WERI-Rb-1 (cell line): ENCODE results near the gene UBE2B.

ENCODE experiments used
- DNase-seq: peaks from one replicate; pipeline ENCODE4 v3.0.0-alpha.2; 2020
- H3K27ac ChIP-seq: fragments of 250-450 bp; sonication (Bioruptor Pico); 2 replicates; pipeline ENCODE4 v1.5.1; 2020; ENCODE audit warnings: mild to moderate bottlenecking, moderate library complexity
- H3K27me3 ChIP-seq: fragments of 250-450 bp; sonication (Bioruptor Pico); 2 replicates; pipeline ENCODE4 v1.5.1; 2021; ENCODE audit warnings: mild to moderate bottlenecking, low read depth, moderate library complexity; ENCODE audit not compliant: insufficient read depth, severe bottlenecking
- H3K36me3 ChIP-seq: fragments of 250-450 bp; sonication (Bioruptor Pico); 2 replicates; pipeline ENCODE4 v1.5.1; 2020; ENCODE audit warnings: mild to moderate bottlenecking, moderate library complexity
- H3K4me3 ChIP-seq: 2 replicates; pipeline ENCODE4 v1.5.1; 2011; ENCODE audit warnings: low read depth, mild to moderate bottlenecking, control low read depth, low read length
- H3K9me3 ChIP-seq: fragments of 250-450 bp; sonication (Bioruptor Pico); 2 replicates; pipeline ENCODE4 v1.5.1; 2021; ENCODE audit warnings: mild to moderate bottlenecking, moderate library complexity; ENCODE audit not compliant: severe bottlenecking
- TF ChIP-seq, protein P1 (sequence below): IDR thresholded peaks from 2 replicates; pipeline ENCODE4 v1.5.1; 2011; ENCODE audit warnings: low read depth, mild to moderate bottlenecking, control low read depth, inconsistent platforms, low read length

UBE2B gene

DNA sequence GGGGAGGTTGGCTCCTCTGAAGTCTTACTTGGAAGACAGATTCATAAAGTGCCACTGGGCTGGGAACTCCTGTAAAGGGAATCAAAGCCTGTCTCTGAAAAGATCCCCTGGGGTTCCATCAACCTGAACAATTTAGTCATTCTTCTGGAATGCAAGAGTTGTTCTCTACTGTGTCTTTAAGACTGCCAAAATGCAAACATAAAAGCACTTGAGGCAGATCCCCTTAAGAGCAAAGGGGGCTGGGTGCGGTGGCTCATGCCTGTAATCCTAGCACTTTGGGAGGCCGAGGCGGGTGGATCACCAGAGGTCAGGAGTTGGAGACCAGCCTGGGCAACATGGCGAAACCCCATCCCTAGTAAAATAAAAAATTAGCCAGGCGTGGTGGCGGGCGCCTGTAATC lies 23.6 kb downstream of the UBE2B start:
- DNase-seq: no peak
- Histone ChIP-seq H3K27ac (no peak overlapping the region), H3K4me3 (no peak overlapping the region), H3K27me3 (no peaks in the 10 kb centered on the region), H3K9me3 (no peaks in the 10 kb centered on the region), H3K36me3 (peaks cover 68% of the 10 kb centered on the region)
- TF ChIP-seq, protein P1, sequence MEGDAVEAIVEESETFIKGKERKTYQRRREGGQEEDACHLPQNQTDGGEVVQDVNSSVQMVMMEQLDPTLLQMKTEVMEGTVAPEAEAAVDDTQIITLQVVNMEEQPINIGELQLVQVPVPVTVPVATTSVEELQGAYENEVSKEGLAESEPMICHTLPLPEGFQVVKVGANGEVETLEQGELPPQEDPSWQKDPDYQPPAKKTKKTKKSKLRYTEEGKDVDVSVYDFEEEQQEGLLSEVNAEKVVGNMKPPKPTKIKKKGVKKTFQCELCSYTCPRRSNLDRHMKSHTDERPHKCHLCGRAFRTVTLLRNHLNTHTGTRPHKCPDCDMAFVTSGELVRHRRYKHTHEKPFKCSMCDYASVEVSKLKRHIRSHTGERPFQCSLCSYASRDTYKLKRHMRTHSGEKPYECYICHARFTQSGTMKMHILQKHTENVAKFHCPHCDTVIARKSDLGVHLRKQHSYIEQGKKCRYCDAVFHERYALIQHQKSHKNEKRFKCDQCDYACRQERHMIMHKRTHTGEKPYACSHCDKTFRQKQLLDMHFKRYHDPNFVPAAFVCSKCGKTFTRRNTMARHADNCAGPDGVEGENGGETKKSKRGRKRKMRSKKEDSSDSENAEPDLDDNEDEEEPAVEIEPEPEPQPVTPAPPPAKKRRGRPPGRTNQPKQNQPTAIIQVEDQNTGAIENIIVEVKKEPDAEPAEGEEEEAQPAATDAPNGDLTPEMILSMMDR: no peak

DNA sequence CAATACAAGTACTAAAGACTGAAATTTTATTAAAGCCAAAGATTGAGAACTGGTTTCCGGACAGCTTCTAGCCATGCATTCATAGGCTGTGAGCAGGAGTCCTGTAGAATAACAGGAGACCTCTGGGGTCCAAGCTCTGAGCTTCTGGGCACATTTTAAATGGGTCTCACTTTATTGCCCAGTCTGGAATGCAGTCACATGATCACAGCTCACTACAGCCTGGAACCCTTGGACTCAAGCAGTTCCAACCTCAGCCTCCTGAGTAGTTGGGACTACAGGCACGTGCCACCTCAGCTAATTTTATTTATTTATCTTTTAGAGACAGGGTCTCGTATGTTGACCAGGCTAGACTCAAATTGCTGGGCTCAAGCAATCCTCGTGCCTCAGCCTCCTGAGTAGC lies 24.9 kb downstream of the UBE2B start:
- no peak overlapping the region for H3K27ac ChIP-seq
- peaks cover 55% of the 10 kb centered on the region for H3K36me3 ChIP-seq
- TF ChIP-seq, protein P1: no peak
- no peak overlapping the region for H3K4me3 ChIP-seq
- H3K27me3 ChIP-seq: no peaks in the 10 kb centered on the region
- no peak for DNase-seq
- no peaks in the 10 kb centered on the region for H3K9me3 ChIP-seq

DNA sequence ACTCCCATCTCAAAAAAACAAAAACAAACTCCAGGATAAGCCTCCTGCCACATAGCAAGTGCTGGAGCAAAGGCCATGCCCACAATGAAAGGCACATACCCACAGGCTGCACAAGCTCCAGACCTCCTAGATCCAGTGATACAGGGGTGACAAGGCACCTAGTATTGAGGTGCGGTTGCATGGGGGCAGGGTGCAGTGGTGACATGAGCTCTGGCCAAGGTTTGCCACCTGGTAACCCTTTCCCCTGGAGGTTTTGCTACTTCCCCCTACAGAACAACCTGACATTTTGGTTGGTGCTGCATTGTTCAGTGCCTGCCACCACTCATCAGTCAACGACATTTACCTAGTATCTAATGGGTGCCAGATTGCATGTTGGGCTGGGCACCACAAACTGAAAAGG lies 25.8 kb downstream of the UBE2B start:
- H3K36me3 ChIP-seq: peaks cover 53% of the 10 kb centered on the region
- no peak for DNase-seq
- H3K27ac ChIP-seq: no peak overlapping the region
- no peak overlapping the region for H3K4me3 ChIP-seq
- H3K27me3 ChIP-seq: no peaks in the 10 kb centered on the region
- no peaks in the 10 kb centered on the region for H3K9me3 ChIP-seq
- TF ChIP-seq, protein P1: no peak

DNA sequence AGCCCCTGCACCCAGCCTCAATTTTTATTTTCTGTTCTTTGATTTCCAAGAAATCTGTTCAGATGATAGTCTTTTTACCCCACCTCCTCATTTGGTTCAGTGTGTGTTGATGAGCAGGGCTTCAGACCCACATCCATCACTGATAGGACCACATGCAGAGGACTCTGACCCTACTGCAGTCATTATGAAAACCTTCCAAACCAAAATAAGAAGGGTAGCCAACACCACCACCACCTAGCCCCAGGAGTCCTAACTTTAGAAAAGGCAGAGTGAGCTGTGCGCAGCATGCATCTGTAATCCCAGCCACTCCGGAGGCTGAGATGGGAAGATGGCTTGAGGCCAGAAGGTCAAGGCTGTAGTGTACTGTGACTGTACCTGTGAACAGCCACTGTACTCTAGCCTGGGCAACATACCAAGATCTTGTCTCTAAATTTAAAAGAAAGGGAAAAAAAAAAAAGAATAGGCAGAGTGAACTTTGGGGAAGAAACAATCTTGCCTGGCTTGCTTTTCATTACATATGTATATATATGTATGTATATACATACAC lies 27.3 kb downstream of the UBE2B start:
- no peak overlapping the region for H3K27ac ChIP-seq
- TF ChIP-seq, protein P1: no peak
- H3K27me3 ChIP-seq: no peaks in the 10 kb centered on the region
- peaks cover 44% of the 10 kb centered on the region for H3K36me3 ChIP-seq
- no peaks in the 10 kb centered on the region for H3K9me3 ChIP-seq
- no peak for DNase-seq
- H3K4me3 ChIP-seq: no peak overlapping the region

DNA sequence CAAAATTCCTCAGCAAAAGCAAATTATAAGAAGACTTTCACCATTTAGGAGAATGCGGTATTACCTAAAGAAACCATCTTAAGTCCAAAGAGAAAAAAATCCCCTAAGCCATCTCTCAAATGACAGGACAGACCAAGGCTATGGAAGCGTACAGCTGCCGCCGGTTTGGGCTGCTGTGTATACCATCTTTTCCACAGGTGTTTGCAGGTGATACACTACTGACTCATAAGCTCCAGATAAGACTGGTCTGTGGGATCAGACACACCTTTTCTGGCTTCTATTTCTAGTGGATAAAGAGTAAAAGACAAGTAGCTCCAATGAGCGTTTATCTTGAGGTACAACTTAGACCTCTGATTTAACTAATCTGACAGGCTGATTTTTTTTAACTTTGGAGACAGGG lies 32.6 kb downstream of the UBE2B start:
- no peaks in the 10 kb centered on the region for H3K27me3 ChIP-seq
- H3K36me3 ChIP-seq: peaks cover 32% of the 10 kb centered on the region
- no peak overlapping the region for H3K27ac ChIP-seq
- no peak overlapping the region for H3K4me3 ChIP-seq
- TF ChIP-seq, protein P1: no peak
- DNase-seq: no peak
- H3K9me3 ChIP-seq: no peaks in the 10 kb centered on the region

DNA sequence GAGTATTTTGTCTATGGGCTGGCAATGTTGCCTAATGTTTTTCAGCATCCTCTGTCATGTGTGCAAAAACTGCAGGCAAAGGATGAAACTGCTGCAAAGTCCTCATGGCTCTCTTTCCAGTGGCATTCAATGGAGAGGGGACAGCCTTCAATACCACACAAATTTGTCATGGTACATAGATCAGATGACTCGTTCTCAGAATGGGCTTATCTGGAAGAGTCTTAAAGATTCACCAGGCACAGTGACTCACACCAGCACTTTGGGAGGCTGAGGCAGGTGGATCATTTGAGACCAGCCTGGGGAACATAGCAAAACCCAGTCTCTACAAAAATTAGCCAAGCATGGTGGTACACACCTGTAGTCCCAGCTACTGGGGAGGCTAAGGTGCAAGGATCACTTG lies 35.0 kb downstream of the UBE2B start:
- Histone ChIP-seq H3K27ac (no peak overlapping the region), H3K4me3 (no peak overlapping the region), H3K27me3 (no peaks in the 10 kb centered on the region), H3K36me3 (peaks cover 38% of the 10 kb centered on the region), H3K9me3 (no peaks in the 10 kb centered on the region)
- TF ChIP-seq, protein P1: no peak
- DNase-seq: no peak
